Measurements from ENCODE around the gene ZNF710.

The ZNF710 gene

GRCh38 chr15:90113166-90113565 is 112.0 kb downstream of the ZNF710 start:
- no peak for DNase-seq (ENCODE audit: low read depth)
- H3K4me3 ChIP-seq (ENCODE audit: low read depth, low read length), result no peak overlapping the region
- TF ChIP-seq CTCF (conservative IDR thresholded peaks at IDR 0.05; ENCODE audit: low read depth, low read length), result no peak

- no peak overlapping the region for H3K4me3 ChIP-seq (ENCODE audit: low read depth, low read length)
- DNase-seq (ENCODE audit: low read depth), result peak; percentile 15
- no peak for TF ChIP-seq CTCF (conservative IDR thresholded peaks at IDR 0.05; ENCODE audit: low read depth, low read length)
Measured at GRCh38 chr15:90114451-90114901, 113.4 kb downstream of the ZNF710 start.

- no peak for TF ChIP-seq CTCF (conservative IDR thresholded peaks at IDR 0.05; ENCODE audit: low read depth, low read length)
- no peak overlapping the region for H3K4me3 ChIP-seq (ENCODE audit: low read depth, low read length)
- DNase-seq (ENCODE audit: low read depth), result no peak
Measured at GRCh38 chr15:90115783-90116182, 114.7 kb downstream of the ZNF710 start.

- DNase-seq (ENCODE audit: low read depth), result no peak
- no peak overlapping the region for H3K4me3 ChIP-seq (ENCODE audit: low read depth, low read length)
- TF ChIP-seq CTCF (conservative IDR thresholded peaks at IDR 0.05; ENCODE audit: low read depth, low read length), result no peak
Measured at GRCh38 chr15:90119367-90119766, 118.2 kb downstream of the ZNF710 start.

GRCh38 chr15:90121086-90121485 is 120.0 kb downstream of the ZNF710 start:
- no peak for DNase-seq (ENCODE audit: low read depth)
- H3K4me3 ChIP-seq (ENCODE audit: low read depth, low read length), result no peak overlapping the region
- TF ChIP-seq CTCF (conservative IDR thresholded peaks at IDR 0.05; ENCODE audit: low read depth, low read length), result no peak

GRCh38 chr15:90124507-90124906 is 123.4 kb downstream of the ZNF710 start:
- TF ChIP-seq CTCF (conservative IDR thresholded peaks at IDR 0.05; ENCODE audit: low read depth, low read length), result no peak
- no peak for DNase-seq (ENCODE audit: low read depth)
- no peak overlapping the region for H3K4me3 ChIP-seq (ENCODE audit: low read depth, low read length)

- no peak for TF ChIP-seq CTCF (conservative IDR thresholded peaks at IDR 0.05; ENCODE audit: low read depth, low read length)
- H3K4me3 ChIP-seq (ENCODE audit: low read depth, low read length), result no peak overlapping the region
- DNase-seq (ENCODE audit: low read depth), result no peak
Measured at GRCh38 chr15:90126022-90126421, 124.9 kb downstream of the ZNF710 start.
